HG03045 (cell line): ENCODE results near the gene ANKRD11.

Source experiments
- ATAC-seq: cut with Tn5 transposase; IDR thresholded peaks from one replicate; pipeline ENCODE4 v1.9.1; 2021; ENCODE audit warnings: mild to moderate bottlenecking, moderate library complexity; ENCODE audit not compliant: unreplicated experiment

The ANKRD11 gene

GRCh38 chr16:89507214-89507833 lies 17.0 kb upstream of the ANKRD11 start:
- peak; percentile 17 for ATAC-seq

- no peak for ATAC-seq
Measured at GRCh38 chr16:89506791-89507191, 16.4 kb upstream of the ANKRD11 start.

GRCh38 chr16:89506113-89506504 lies 15.7 kb upstream of the ANKRD11 start:
- no peak for ATAC-seq

- peak; percentile 27 for ATAC-seq
Measured at GRCh38 chr16:89505204-89506112, 15.1 kb upstream of the ANKRD11 start.

GRCh38 chr16:89504091-89504490 lies 13.7 kb upstream of the ANKRD11 start:
- no peak for ATAC-seq

GRCh38 chr16:89502081-89502843 lies 11.9 kb upstream of the ANKRD11 start:
- ATAC-seq = no peak

GRCh38 chr16:89499767-89500166 lies 9.4 kb upstream of the ANKRD11 start:
- ATAC-seq = no peak

GRCh38 chr16:89498839-89499238 lies 8.5 kb upstream of the ANKRD11 start:
- no peak for ATAC-seq

GRCh38 chr16:89495121-89495520 lies 4.8 kb upstream of the ANKRD11 start:
- no peak for ATAC-seq

GRCh38 chr16:89493776-89494175 lies 3.4 kb upstream of the ANKRD11 start:
- ATAC-seq = no peak

GRCh38 chr16:89491974-89492687 lies 1.8 kb upstream of the ANKRD11 start:
- no peak for ATAC-seq

GRCh38 chr16:89491238-89491869 lies 993 bp upstream of the ANKRD11 start:
- no peak for ATAC-seq

- no peak for ATAC-seq
Measured at GRCh38 chr16:89489898-89490438, 393 bp downstream of the ANKRD11 start.

GRCh38 chr16:89489040-89489897 lies 1.1 kb downstream of the ANKRD11 start:
- no peak for ATAC-seq

GRCh38 chr16:89485701-89486246 lies 4.6 kb downstream of the ANKRD11 start:
- no peak for ATAC-seq

- peak; percentile 29 for ATAC-seq
Measured at GRCh38 chr16:89484923-89485679, 5.3 kb downstream of the ANKRD11 start.

- no peak for ATAC-seq
Measured at GRCh38 chr16:89484041-89484501, 6.3 kb downstream of the ANKRD11 start.

GRCh38 chr16:89482817-89483205 lies 7.5 kb downstream of the ANKRD11 start:
- ATAC-seq = no peak
